Naive thymus-derived CD4-positive, alpha-beta T cell (primary cell): ENCODE data around the gene PDE9A. TPM values are rescaled to one million over a fixed set of nuclear protein-coding genes. Genes with fewer than 3 reads are reported as not detected.
A peak's percentile ranks its signal among the peaks of the same experiment; 100 is the strongest.

Experiments used
- ATAC-seq: fragments of 150-1000 bp; cut with Tn5 transposase; 2 replicates; pipeline ENCODE4 v1.10.0; 2021; ENCODE audit warnings: mild to moderate bottlenecking, moderate library complexity
- CTCF ChIA-PET: fragments of 350-600 bp; sonication (Branson Sonifier 250); formaldehyde crosslinking; loops from one replicate; lab custom pipeline; 2021; ENCODE audit warnings: antibody characterized with exemption; lab: Charles Lee
- POLR2A ChIA-PET: fragments of 350-600 bp; sonication (Branson Sonifier 250); formaldehyde crosslinking; loops from one replicate; lab custom pipeline; 2021; ENCODE audit warnings: antibody characterized with exemption, inconsistent platforms; lab: Charles Lee
- DNase-seq, 9 donors: peaks; one replicate each; pipeline versions ENCODE4 v3.0.0 to v3.0.0-alpha.2; 2020 to 2022; ENCODE audit warnings: mixed read lengths in 1 of 9
- H3K27ac ChIP-seq: one replicate; pipeline ENCODE4 v1.7.0; 2013; ENCODE audit warnings: mild to moderate bottlenecking, low read depth, low read length, moderate library complexity
- H3K27me3 ChIP-seq, 2 donors: one replicate each; pipeline ENCODE4 v1.7.0; 2013; ENCODE audit warnings: low read length in 2 of 2, mild to moderate bottlenecking in 2 of 2, moderate library complexity in 2 of 2; ENCODE audit not compliant: control insufficient read depth in 2 of 2, insufficient read depth in 2 of 2
- H3K36me3 ChIP-seq, 3 experiments: 1 replicate in 2 of 3; 2 replicates in 1 of 3; pipeline ENCODE4 v1.7.0; 2013; ENCODE audit warnings: low read length in 3 of 3, mild to moderate bottlenecking in 3 of 3, moderate library complexity in 1 of 3; ENCODE audit not compliant: insufficient read depth in 3 of 3, control insufficient read depth in 2 of 3
- H3K4me1 ChIP-seq, 2 donors: one replicate each; pipeline ENCODE4 v1.7.0; 2013; ENCODE audit warnings: low read length in 2 of 2, mild to moderate bottlenecking in 2 of 2, moderate library complexity in 1 of 2; ENCODE audit not compliant: control insufficient read depth in 2 of 2, insufficient read depth in 2 of 2
- H3K4me3 ChIP-seq: 2 replicates; pipeline ENCODE4 v1.7.0; 2013; ENCODE audit warnings: mild to moderate bottlenecking, low read length
- H3K9me3 ChIP-seq, 3 experiments: 1 replicate in 2 of 3; 2 replicates in 1 of 3; pipeline ENCODE4 v1.7.0; 2013; ENCODE audit warnings: low read length in 3 of 3; ENCODE audit not compliant: control insufficient read depth in 2 of 3
- H3K27ac Mint-ChIP-seq, 9 donors: one replicate each; pipeline ENCODE4 v1.8.0; 2020 to 2022; ENCODE audit warnings: mixed read lengths in 9 of 9, mild to moderate bottlenecking in 8 of 9, moderate library complexity in 5 of 9, inconsistent platforms in 2 of 9
- H3K27me3 Mint-ChIP-seq, 5 donors: one replicate each; pipeline ENCODE4 v1.8.0; 2021 to 2022; ENCODE audit warnings: mixed read lengths in 5 of 5, mild to moderate bottlenecking in 1 of 5
- H3K36me3 Mint-ChIP-seq, 5 donors: one replicate each; pipeline ENCODE4 v1.8.0; 2020 to 2022; ENCODE audit warnings: mixed read lengths in 5 of 5, mild to moderate bottlenecking in 3 of 5, inconsistent platforms in 1 of 5
- H3K4me1 Mint-ChIP-seq, 7 donors: one replicate each; pipeline ENCODE4 v1.8.0; 2020 to 2022; ENCODE audit warnings: mixed read lengths in 7 of 7, mild to moderate bottlenecking in 3 of 7, inconsistent platforms in 1 of 7
- H3K4me3 Mint-ChIP-seq, 10 donors: one replicate each; pipeline ENCODE4 v1.8.0; 2020 to 2022; ENCODE audit warnings: mild to moderate bottlenecking in 10 of 10, mixed read lengths in 10 of 10, moderate library complexity in 6 of 10, inconsistent platforms in 2 of 10
- H3K9me3 Mint-ChIP-seq, 11 donors: one replicate each; pipeline ENCODE4 v1.8.0; 2020 to 2022; ENCODE audit warnings: mixed read lengths in 11 of 11, mild to moderate bottlenecking in 4 of 11, inconsistent platforms in 1 of 11, moderate library complexity in 1 of 11
- intact Hi-C, 2 donors: fragments of 100-400 bp; cut with micrococcal nuclease; formaldehyde crosslinking; loops; one replicate each; pipeline ENCODE4 v1.15.1; 2023
- polyA plus RNA-seq, 2 donors: library from polyadenylated mRNA; unstranded; fragments of 300-500 nt; fragmentation: Illumina TruSeq; gene quantifications; one replicate each; pipeline ENCODE4 v1.2.3, GENCODE V29; 2021
- total RNA-seq, 6 experiments: library from RNA in 5 of 6; stranded (reverse) in 5 of 6; gene quantifications; 1 replicate in 5 of 6; 2 replicates in 1 of 6; pipeline ENCODE4 v1.2.3 and lab custom pipeline; 2021 to 2026

Gene PDE9A
- total and polyA plus RNA-seq, 7 experiments from 2014 or later = 5.9 to 18.4 (median 14.7) TPM

GRCh38 chr21:42746240-42746592 is 92.8 kb downstream of the PDE9A start:
- POLR2A ChIA-PET = interaction anchor here (0.7 to 4.3 kb wide), 10 partner anchors 10 to 150 kb away, joined by 3 to 37 read pairs (median 4); no protein-coding TSS in a partner anchor
- peak overlapping the region; percentile 63 for H3K27ac ChIP-seq
- peaks cover 19 to 26% of the 10 kb centered on the region in 2 donors for H3K4me1 ChIP-seq
- peaks cover 0 to 11% (median 6%) of the 10 kb centered on the region in 5 donors for H3K36me3 Mint-ChIP-seq
- no peaks in the 10 kb centered on the region for H3K27me3 ChIP-seq
- peak in 2 of 9 donors; percentile 3 to 4 for DNase-seq
- H3K36me3 ChIP-seq = no peaks in the 10 kb centered on the region
- H3K27me3 Mint-ChIP-seq = no peaks in the 10 kb centered on the region
- H3K9me3 Mint-ChIP-seq = no peaks in the 10 kb centered on the region
- peaks cover 18 to 46% (median 32%) of the 10 kb centered on the region in 7 donors for H3K4me1 Mint-ChIP-seq
- CTCF ChIA-PET = interaction anchor here (0.6 kb wide), 1 partner anchor 91 kb away, joined by 3 read pairs; no protein-coding TSS in a partner anchor
- peak overlapping the region; percentile 36 for H3K4me3 ChIP-seq
- ATAC-seq = no peak
- no peaks in the 10 kb centered on the region for H3K9me3 ChIP-seq
- H3K27ac Mint-ChIP-seq = peak overlapping the region; percentile 96 to 100 (median 98)
- peak overlapping the region; percentile 72 to 90 (median 80) for H3K4me3 Mint-ChIP-seq
- intact Hi-C loops = loop anchor here (1.0 to 10.0 kb wide), 7 partner anchors 36 to 91 kb away; no protein-coding TSS in a partner anchor

GRCh38 chr21:42746593-42747275 is 93.3 kb downstream of the PDE9A start:
- intact Hi-C loops = loop anchor here (1.0 to 10.0 kb wide), 8 partner anchors 8 to 92 kb away; no protein-coding TSS in a partner anchor
- Mint-ChIP-seq H3K4me3 (peak overlapping the region; percentile 72 to 90 (median 80)), H3K27ac (peak overlapping the region; percentile 96 to 100 (median 98)), H3K36me3 (peaks cover 0 to 9% (median 6%) of the 10 kb centered on the region in 5 donors), H3K4me1 (peaks cover 18 to 46% (median 32%) of the 10 kb centered on the region in 7 donors), H3K27me3 (no peaks in the 10 kb centered on the region), H3K9me3 (no peaks in the 10 kb centered on the region)
- POLR2A ChIA-PET = interaction anchor here (0.6 to 4.3 kb wide), 14 partner anchors 10 to 662 kb away, joined by 3 to 37 read pairs (median 4); no protein-coding TSS in a partner anchor
- Histone ChIP-seq H3K27ac (peak overlapping the region; percentile 63), H3K4me3 (peak overlapping the region; percentile 36), H3K27me3 (no peaks in the 10 kb centered on the region), H3K36me3 (no peaks in the 10 kb centered on the region), H3K9me3 (no peaks in the 10 kb centered on the region), H3K4me1 (peaks cover 19 to 26% of the 10 kb centered on the region in 2 donors)
- ATAC-seq = peak; percentile 90
- peak; percentile 33 to 85 (median 77) for DNase-seq
- CTCF ChIA-PET = interaction anchor here (0.6 to 1.3 kb wide), 4 partner anchors 41 to 285 kb away, joined by 3 to 4 read pairs (median 4); no protein-coding TSS in a partner anchor

- ChIA-PET CTCF (interaction anchor here (0.7 to 1.3 kb wide), 3 partner anchors 40 to 286 kb away, joined by 3 to 4 read pairs (median 4); no protein-coding TSS in a partner anchor), POLR2A (interaction anchor here (0.6 to 4.3 kb wide), 9 partner anchors 11 to 663 kb away, joined by 3 to 37 read pairs (median 4); no protein-coding TSS in a partner anchor)
- Histone ChIP-seq H3K27me3 (no peaks in the 10 kb centered on the region), H3K36me3 (no peaks in the 10 kb centered on the region), H3K9me3 (no peaks in the 10 kb centered on the region), H3K4me1 (peaks cover 19 to 26% of the 10 kb centered on the region in 2 donors), H3K27ac (peak overlapping the region; percentile 63), H3K4me3 (peak overlapping the region; percentile 36)
- Mint-ChIP-seq H3K4me3 (peak overlapping the region; percentile 72 to 90 (median 80)), H3K36me3 (peaks cover 0 to 7% (median 6%) of the 10 kb centered on the region in 5 donors), H3K4me1 (peaks cover 18 to 43% (median 32%) of the 10 kb centered on the region in 7 donors), H3K9me3 (no peaks in the 10 kb centered on the region), H3K27ac (peak overlapping the region; percentile 96 to 100 (median 98)), H3K27me3 (no peaks in the 10 kb centered on the region)
- DNase-seq (no peak), ATAC-seq (no peak)
- intact Hi-C loops = loop anchor here (1.0 to 10.0 kb wide), 6 partner anchors 9 to 92 kb away; no protein-coding TSS in a partner anchor
Measured at GRCh38 chr21:42747276-42747701, 93.9 kb downstream of the PDE9A start.

GRCh38 chr21:42747746-42748351 is 94.4 kb downstream of the PDE9A start:
- H3K27me3 Mint-ChIP-seq = no peaks in the 10 kb centered on the region
- H3K36me3 Mint-ChIP-seq = peaks cover 0 to 11% (median 6%) of the 10 kb centered on the region in 5 donors
- ChIA-PET CTCF (interaction anchor here (0.7 to 1.3 kb wide), 2 partner anchors 39 to 286 kb away, joined by 3 to 4 read pairs; no protein-coding TSS in a partner anchor), POLR2A (interaction anchor here (1.0 to 4.3 kb wide), 6 partner anchors 11 to 63 kb away, joined by 3 to 37 read pairs (median 7); no protein-coding TSS in a partner anchor)
- Histone ChIP-seq H3K4me3 (peak overlapping the region; percentile 36), H3K27me3 (no peaks in the 10 kb centered on the region), H3K27ac (peak overlapping the region; percentile 63), H3K9me3 (no peaks in the 10 kb centered on the region), H3K36me3 (no peaks in the 10 kb centered on the region), H3K4me1 (peaks cover 19 to 26% of the 10 kb centered on the region in 2 donors)
- peaks cover 18 to 42% (median 32%) of the 10 kb centered on the region in 7 donors for H3K4me1 Mint-ChIP-seq
- intact Hi-C loops = loop anchor here (1.0 to 10.0 kb wide), 6 partner anchors 10 to 93 kb away; no protein-coding TSS in a partner anchor
- no peak for DNase-seq
- H3K9me3 Mint-ChIP-seq = no peaks in the 10 kb centered on the region
- ATAC-seq = no peak
- peak overlapping the region; percentile 95 to 99 (median 98) for H3K27ac Mint-ChIP-seq
- peak overlapping the region in 6 of 10 donors; percentile 12 to 90 (median 52) for H3K4me3 Mint-ChIP-seq

- ChIA-PET CTCF (interaction anchor here (0.7 kb wide), 1 partner anchor 35 kb away, joined by 3 read pairs; no protein-coding TSS in a partner anchor), POLR2A (interaction anchor here (1.5 to 4.3 kb wide), 2 partner anchors 11 to 33 kb away, joined by 5 to 37 read pairs; no protein-coding TSS in a partner anchor)
- Mint-ChIP-seq H3K27ac (peak overlapping the region; percentile 33 to 99 (median 97)), H3K36me3 (peaks cover 0 to 15% (median 6%) of the 10 kb centered on the region in 5 donors), H3K9me3 (no peaks in the 10 kb centered on the region), H3K27me3 (no peaks in the 10 kb centered on the region), H3K4me3 (peak overlapping the region in 5 of 10 donors; percentile 1 to 59 (median 44)), H3K4me1 (peaks cover 18 to 42% (median 32%) of the 10 kb centered on the region in 7 donors)
- H3K4me1 ChIP-seq = peaks cover 19 to 26% of the 10 kb centered on the region in 2 donors
- ATAC-seq (no peak), DNase-seq (no peak)
- H3K27ac ChIP-seq = no peak overlapping the region
- no peaks in the 10 kb centered on the region for H3K36me3 ChIP-seq
- intact Hi-C loops = loop anchor here in 1 of 2 donors (5.0 to 10.0 kb wide), 2 partner anchors 34 to 66 kb away; no protein-coding TSS in a partner anchor
- no peaks in the 10 kb centered on the region for H3K9me3 ChIP-seq
- no peak overlapping the region for H3K4me3 ChIP-seq
- H3K27me3 ChIP-seq = no peaks in the 10 kb centered on the region
Measured at GRCh38 chr21:42748620-42749176, 95.3 kb downstream of the PDE9A start.
